SK-N-SH treated with all-trans-retinoic acid at 6 μM for 48 hours (cell line): ENCODE measurements around the gene GKN1.

Source experiments
- ATAC-seq: fragments of 200-7000 bp; cut with Tn5 transposase; 3 replicates; pipeline ENCODE4 v1.9.1; 2020; ENCODE audit warnings: mild to moderate bottlenecking, moderate library complexity
- ARNTL ChIP-seq: fragments of 450-650 bp; formaldehyde crosslinking; IDR thresholded peaks from 2 replicates; pipeline ENCODE4 v1.5.0; 2020; ENCODE audit warnings: low read depth, mild to moderate bottlenecking, moderate library complexity, borderline replicate concordance
- BACH2 ChIP-seq: fragments of 250-450 bp; sonication (Bioruptor Pico); IDR thresholded peaks from 2 replicates; pipeline ENCODE4 v1.9.0; 2021; ENCODE audit warnings: mild to moderate bottlenecking, borderline replicate concordance
- CSDC2 ChIP-seq: fragments of 250-450 bp; sonication (Bioruptor Pico); IDR thresholded peaks from 2 replicates; pipeline ENCODE4 v1.5.0; 2020; ENCODE audit warnings: mild to moderate bottlenecking, moderate library complexity
- ESRRG ChIP-seq: fragments of 250-450 bp; sonication (Bioruptor Pico); IDR thresholded peaks from 2 replicates; pipeline ENCODE4 v1.6.1; 2021; ENCODE audit warnings: mild to moderate bottlenecking
- GLIS3 ChIP-seq: fragments of 250-450 bp; sonication (Bioruptor Pico); IDR thresholded peaks from 2 replicates; pipeline ENCODE4 v1.5.0; 2020; ENCODE audit warnings: mild to moderate bottlenecking, moderate library complexity
- ISL1 ChIP-seq: fragments of 250-450 bp; sonication (Bioruptor Pico); IDR thresholded peaks from 2 replicates; pipeline ENCODE4 v2.1.2; 2022; ENCODE audit warnings: mild to moderate bottlenecking, moderate library complexity
- PPARA ChIP-seq: fragments of 250-450 bp; sonication (Bioruptor Pico); IDR thresholded peaks from 2 replicates; pipeline ENCODE4 v1.5.0; 2020; ENCODE audit warnings: mild to moderate bottlenecking, borderline replicate concordance
- RARB ChIP-seq: fragments of 250-450 bp; sonication (Bioruptor Pico); IDR thresholded peaks from 2 replicates; pipeline ENCODE4 v1.8.0; 2021; ENCODE audit warnings: mild to moderate bottlenecking, moderate library complexity
- SNAI2 ChIP-seq: fragments of 250-450 bp; sonication (Bioruptor Pico); IDR thresholded peaks from 2 replicates; pipeline ENCODE4 v1.5.0; 2020; ENCODE audit warnings: mild to moderate bottlenecking, moderate library complexity
- TCF4 ChIP-seq: fragments of 250-450 bp; sonication (Bioruptor Pico); IDR thresholded peaks from 2 replicates; pipeline ENCODE4 v1.8.0; 2021; ENCODE audit warnings: mild to moderate bottlenecking, moderate library complexity, borderline replicate concordance
- TOX ChIP-seq: fragments of 250-450 bp; sonication (Bioruptor Pico); IDR thresholded peaks from 2 replicates; pipeline ENCODE4 v1.8.0; 2021; ENCODE audit warnings: mild to moderate bottlenecking, moderate library complexity, borderline replicate concordance
- ZC3H10 ChIP-seq: fragments of 250-450 bp; sonication (Bioruptor Pico); IDR thresholded peaks from 2 replicates; pipeline ENCODE4 v1.5.1; 2021; ENCODE audit warnings: mild to moderate bottlenecking, moderate library complexity
- ZFP3 ChIP-seq: fragments of 250-450 bp; sonication (Bioruptor Pico); IDR thresholded peaks from 2 replicates; pipeline ENCODE4 v1.5.0; 2020; ENCODE audit warnings: mild to moderate bottlenecking, moderate library complexity
- ZFP30 ChIP-seq: fragments of 450-650 bp; formaldehyde crosslinking; IDR thresholded peaks from 2 replicates; pipeline ENCODE4 v1.5.0; 2022; ENCODE audit warnings: mild to moderate bottlenecking, moderate library complexity
- ZNF565 ChIP-seq: fragments of 450-650 bp; formaldehyde crosslinking; conservative IDR thresholded peaks from 2 replicates; pipeline ENCODE4 v1.5.0; 2020; ENCODE audit warnings: low read depth, mild to moderate bottlenecking, moderate library complexity
- ZNF70 ChIP-seq: fragments of 450-650 bp; formaldehyde crosslinking; IDR thresholded peaks from 2 replicates; pipeline ENCODE4 v1.5.0; 2020; ENCODE audit warnings: mild to moderate bottlenecking, moderate library complexity
- ZNF8 ChIP-seq: fragments of 450-650 bp; formaldehyde crosslinking; IDR thresholded peaks from 2 replicates; pipeline ENCODE4 v1.5.0; 2020; ENCODE audit warnings: mild to moderate bottlenecking, moderate library complexity
- TF ChIP-seq, protein P1 (sequence below): fragments of 250-450 bp; sonication (Bioruptor Pico); IDR thresholded peaks from 2 replicates; pipeline ENCODE4 v1.5.0; 2020; ENCODE audit warnings: mild to moderate bottlenecking, moderate library complexity
- TF ChIP-seq, protein P2 (sequence below): fragments of 250-450 bp; sonication (Bioruptor Pico); IDR thresholded peaks from 2 replicates; pipeline ENCODE4 v1.8.0; 2021; ENCODE audit warnings: low read depth, mild to moderate bottlenecking, moderate library complexity, borderline replicate concordance
- TF ChIP-seq, protein P3 (sequence below): fragments of 250-450 bp; sonication (Bioruptor Pico); IDR thresholded peaks from 2 replicates; pipeline ENCODE4 v1.8.0; 2020; ENCODE audit warnings: mild to moderate bottlenecking, moderate library complexity, borderline replicate concordance
- TF ChIP-seq, protein P4 (sequence below): fragments of 250-450 bp; sonication (Bioruptor Pico); IDR thresholded peaks from 2 replicates; pipeline ENCODE4 v1.5.1; 2021; ENCODE audit warnings: mild to moderate bottlenecking, moderate library complexity

GKN1 gene, protein sequence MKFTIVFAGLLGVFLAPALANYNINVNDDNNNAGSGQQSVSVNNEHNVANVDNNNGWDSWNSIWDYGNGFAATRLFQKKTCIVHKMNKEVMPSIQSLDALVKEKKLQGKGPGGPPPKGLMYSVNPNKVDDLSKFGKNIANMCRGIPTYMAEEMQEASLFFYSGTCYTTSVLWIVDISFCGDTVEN

DNA sequence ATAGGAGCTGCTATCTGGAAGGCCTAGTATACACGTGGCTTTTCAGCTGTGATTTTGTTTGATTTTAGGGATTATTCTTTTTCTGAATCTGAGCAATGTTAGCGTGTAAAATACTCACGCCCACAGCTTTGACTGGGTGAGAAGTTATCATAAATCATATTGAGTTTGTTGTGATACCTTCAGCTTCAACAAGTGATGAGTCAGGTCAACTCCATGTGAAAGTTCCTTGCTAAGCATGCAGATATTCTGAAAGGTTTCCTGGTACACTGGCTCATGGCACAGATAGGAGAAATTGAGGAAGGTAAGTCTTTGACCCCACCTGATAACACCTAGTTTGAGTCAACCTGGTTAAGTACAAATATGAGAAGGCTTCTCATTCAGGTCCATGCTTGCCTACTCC lies at the start of gene GKN1:
GKN1 (plus strand) TSS at position 386 of the 400 bp plus-strand sequence. CDS start 42 bp downstream, outside the sequence.
- no peak for TF ChIP-seq ARNTL (CRISPR knock-in tag)
- no peak for TF ChIP-seq ISL1 (CRISPR knock-in tag)
- no peak for TF ChIP-seq ZFP3 (CRISPR knock-in tag)
- TF ChIP-seq SNAI2 (CRISPR knock-in tag): no peak
- no peak for TF ChIP-seq RARB (CRISPR knock-in tag)
- no peak for TF ChIP-seq ZNF565 (CRISPR knock-in tag)
- TF ChIP-seq ZC3H10 (CRISPR knock-in tag): no peak
- no peak for TF ChIP-seq TCF4 (CRISPR knock-in tag)
- TF ChIP-seq, protein P1, sequence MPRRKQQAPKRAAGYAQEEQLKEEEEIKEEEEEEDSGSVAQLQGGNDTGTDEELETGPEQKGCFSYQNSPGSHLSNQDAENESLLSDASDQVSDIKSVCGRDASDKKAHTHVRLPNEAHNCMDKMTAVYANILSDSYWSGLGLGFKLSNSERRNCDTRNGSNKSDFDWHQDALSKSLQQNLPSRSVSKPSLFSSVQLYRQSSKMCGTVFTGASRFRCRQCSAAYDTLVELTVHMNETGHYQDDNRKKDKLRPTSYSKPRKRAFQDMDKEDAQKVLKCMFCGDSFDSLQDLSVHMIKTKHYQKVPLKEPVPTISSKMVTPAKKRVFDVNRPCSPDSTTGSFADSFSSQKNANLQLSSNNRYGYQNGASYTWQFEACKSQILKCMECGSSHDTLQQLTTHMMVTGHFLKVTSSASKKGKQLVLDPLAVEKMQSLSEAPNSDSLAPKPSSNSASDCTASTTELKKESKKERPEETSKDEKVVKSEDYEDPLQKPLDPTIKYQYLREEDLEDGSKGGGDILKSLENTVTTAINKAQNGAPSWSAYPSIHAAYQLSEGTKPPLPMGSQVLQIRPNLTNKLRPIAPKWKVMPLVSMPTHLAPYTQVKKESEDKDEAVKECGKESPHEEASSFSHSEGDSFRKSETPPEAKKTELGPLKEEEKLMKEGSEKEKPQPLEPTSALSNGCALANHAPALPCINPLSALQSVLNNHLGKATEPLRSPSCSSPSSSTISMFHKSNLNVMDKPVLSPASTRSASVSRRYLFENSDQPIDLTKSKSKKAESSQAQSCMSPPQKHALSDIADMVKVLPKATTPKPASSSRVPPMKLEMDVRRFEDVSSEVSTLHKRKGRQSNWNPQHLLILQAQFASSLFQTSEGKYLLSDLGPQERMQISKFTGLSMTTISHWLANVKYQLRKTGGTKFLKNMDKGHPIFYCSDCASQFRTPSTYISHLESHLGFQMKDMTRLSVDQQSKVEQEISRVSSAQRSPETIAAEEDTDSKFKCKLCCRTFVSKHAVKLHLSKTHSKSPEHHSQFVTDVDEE (CRISPR knock-in tag): no peak
- TF ChIP-seq, protein P2, sequence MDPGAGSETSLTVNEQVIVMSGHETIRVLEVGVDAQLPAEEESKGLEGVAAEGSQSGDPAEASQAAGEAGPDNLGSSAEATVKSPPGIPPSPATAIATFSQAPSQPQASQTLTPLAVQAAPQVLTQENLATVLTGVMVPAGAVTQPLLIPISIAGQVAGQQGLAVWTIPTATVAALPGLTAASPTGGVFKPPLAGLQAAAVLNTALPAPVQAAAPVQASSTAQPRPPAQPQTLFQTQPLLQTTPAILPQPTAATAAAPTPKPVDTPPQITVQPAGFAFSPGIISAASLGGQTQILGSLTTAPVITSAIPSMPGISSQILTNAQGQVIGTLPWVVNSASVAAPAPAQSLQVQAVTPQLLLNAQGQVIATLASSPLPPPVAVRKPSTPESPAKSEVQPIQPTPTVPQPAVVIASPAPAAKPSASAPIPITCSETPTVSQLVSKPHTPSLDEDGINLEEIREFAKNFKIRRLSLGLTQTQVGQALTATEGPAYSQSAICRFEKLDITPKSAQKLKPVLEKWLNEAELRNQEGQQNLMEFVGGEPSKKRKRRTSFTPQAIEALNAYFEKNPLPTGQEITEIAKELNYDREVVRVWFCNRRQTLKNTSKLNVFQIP (CRISPR knock-in tag): no peak
- TF ChIP-seq ZNF8: no peak
- no peak for TF ChIP-seq PPARA
- TF ChIP-seq, protein P3, sequence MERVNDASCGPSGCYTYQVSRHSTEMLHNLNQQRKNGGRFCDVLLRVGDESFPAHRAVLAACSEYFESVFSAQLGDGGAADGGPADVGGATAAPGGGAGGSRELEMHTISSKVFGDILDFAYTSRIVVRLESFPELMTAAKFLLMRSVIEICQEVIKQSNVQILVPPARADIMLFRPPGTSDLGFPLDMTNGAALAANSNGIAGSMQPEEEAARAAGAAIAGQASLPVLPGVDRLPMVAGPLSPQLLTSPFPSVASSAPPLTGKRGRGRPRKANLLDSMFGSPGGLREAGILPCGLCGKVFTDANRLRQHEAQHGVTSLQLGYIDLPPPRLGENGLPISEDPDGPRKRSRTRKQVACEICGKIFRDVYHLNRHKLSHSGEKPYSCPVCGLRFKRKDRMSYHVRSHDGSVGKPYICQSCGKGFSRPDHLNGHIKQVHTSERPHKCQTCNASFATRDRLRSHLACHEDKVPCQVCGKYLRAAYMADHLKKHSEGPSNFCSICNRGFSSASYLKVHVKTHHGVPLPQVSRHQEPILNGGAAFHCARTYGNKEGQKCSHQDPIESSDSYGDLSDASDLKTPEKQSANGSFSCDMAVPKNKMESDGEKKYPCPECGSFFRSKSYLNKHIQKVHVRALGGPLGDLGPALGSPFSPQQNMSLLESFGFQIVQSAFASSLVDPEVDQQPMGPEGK (CRISPR knock-in tag): no peak
- no peak for TF ChIP-seq ZNF70 (CRISPR knock-in tag)
- TF ChIP-seq ESRRG (CRISPR knock-in tag): no peak
- no peak for TF ChIP-seq TOX (CRISPR knock-in tag)
- ATAC-seq: no peak

DNA sequence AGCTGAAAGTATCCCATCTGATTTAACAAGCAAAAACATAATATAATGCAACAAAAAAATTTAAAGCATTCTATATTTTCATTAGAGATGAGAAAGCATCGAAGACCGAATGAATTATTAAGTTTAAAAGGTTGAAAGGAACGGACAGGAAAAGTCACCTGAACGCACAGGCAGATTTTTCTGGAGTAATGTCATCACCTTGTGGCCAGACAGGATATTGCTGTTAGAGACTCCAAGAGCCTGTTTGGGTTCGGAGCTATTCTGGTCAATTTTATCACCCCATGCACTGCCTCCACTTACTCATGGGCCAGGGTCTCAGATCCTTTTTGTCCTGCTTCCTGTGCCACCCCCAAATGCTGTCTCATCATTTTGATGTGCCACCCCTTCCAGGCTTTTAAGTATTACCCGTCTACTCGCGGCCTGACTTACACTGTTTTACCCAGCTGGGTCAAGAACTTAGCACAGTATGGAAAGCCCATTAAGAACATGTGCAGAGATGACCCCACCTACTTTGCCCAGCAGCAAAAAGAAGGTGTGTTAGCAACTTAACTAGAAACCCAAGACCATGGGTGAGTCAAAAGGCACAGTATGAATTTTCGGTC lies 49.0 kb upstream of the GKN1 start:
- TF ChIP-seq ZNF565 (CRISPR knock-in tag): no peak
- no peak for TF ChIP-seq TOX (CRISPR knock-in tag)
- TF ChIP-seq ARNTL (CRISPR knock-in tag): no peak
- no peak for TF ChIP-seq BACH2 (CRISPR knock-in tag)
- TF ChIP-seq, protein P3 (CRISPR knock-in tag): no peak
- TF ChIP-seq ZFP30: no peak
- TF ChIP-seq ZFP3 (CRISPR knock-in tag): no peak
- no peak for TF ChIP-seq ZNF70 (CRISPR knock-in tag)
- no peak for TF ChIP-seq SNAI2 (CRISPR knock-in tag)
- no peak for TF ChIP-seq CSDC2 (CRISPR knock-in tag)
- no peak for TF ChIP-seq GLIS3 (CRISPR knock-in tag)
- TF ChIP-seq ESRRG (CRISPR knock-in tag): no peak
- TF ChIP-seq, protein P2 (CRISPR knock-in tag): no peak
- no peak for TF ChIP-seq RARB (CRISPR knock-in tag)
- TF ChIP-seq ISL1 (CRISPR knock-in tag): no peak
- TF ChIP-seq, protein P4, sequence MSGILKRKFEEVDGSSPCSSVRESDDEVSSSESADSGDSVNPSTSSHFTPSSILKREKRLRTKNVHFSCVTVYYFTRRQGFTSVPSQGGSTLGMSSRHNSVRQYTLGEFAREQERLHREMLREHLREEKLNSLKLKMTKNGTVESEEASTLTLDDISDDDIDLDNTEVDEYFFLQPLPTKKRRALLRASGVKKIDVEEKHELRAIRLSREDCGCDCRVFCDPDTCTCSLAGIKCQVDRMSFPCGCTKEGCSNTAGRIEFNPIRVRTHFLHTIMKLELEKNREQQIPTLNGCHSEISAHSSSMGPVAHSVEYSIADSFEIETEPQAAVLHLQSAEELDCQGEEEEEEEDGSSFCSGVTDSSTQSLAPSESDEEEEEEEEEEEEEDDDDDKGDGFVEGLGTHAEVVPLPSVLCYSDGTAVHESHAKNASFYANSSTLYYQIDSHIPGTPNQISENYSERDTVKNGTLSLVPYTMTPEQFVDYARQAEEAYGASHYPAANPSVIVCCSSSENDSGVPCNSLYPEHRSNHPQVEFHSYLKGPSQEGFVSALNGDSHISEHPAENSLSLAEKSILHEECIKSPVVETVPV (CRISPR knock-in tag): no peak
- ATAC-seq: peak; percentile 89
